Measurements from ENCODE around the gene MAGI1. TPM values are rescaled to one million over a fixed set of nuclear protein-coding genes. Genes with fewer than 3 reads are reported as not detected.

Gene MAGI1
- polyA plus RNA-seq, 6 donors from 2014 or later: 0.08 TPM; not detected in 5

GRCh38 chr3:65806600-65806999 lies 232.1 kb downstream of the MAGI1 start:
- DNase-seq (no peak), ATAC-seq (ENCODE audit: low read depth in 2 of 2) (no peak)
- peaks cover 5 to 15% (median 8%) of the 10 kb centered on the region in 7 donors for H3K9me3 Mint-ChIP-seq
- no peaks in the 10 kb centered on the region for H3K36me3 Mint-ChIP-seq
- no peak overlapping the region for H3K4me3 Mint-ChIP-seq
- no peaks in the 10 kb centered on the region for H3K27me3 Mint-ChIP-seq
- H3K4me1 Mint-ChIP-seq: no peaks in the 10 kb centered on the region
- H3K27ac Mint-ChIP-seq: no peak overlapping the region

- no peak overlapping the region for H3K27ac Mint-ChIP-seq
- H3K4me3 Mint-ChIP-seq: no peak overlapping the region
- no peaks in the 10 kb centered on the region for H3K36me3 Mint-ChIP-seq
- DNase-seq (no peak), ATAC-seq (ENCODE audit: low read depth in 2 of 2) (no peak)
- H3K4me1 Mint-ChIP-seq: no peaks in the 10 kb centered on the region
- H3K27me3 Mint-ChIP-seq: no peaks in the 10 kb centered on the region
- H3K9me3 Mint-ChIP-seq: peaks cover 0 to 1% (median 0%) of the 10 kb centered on the region in 7 donors
Measured at GRCh38 chr3:65796676-65797075, 242.0 kb downstream of the MAGI1 start.

- Mint-ChIP-seq H3K27ac (no peak overlapping the region), H3K4me3 (no peak overlapping the region), H3K36me3 (no peaks in the 10 kb centered on the region), H3K4me1 (no peaks in the 10 kb centered on the region), H3K27me3 (no peaks in the 10 kb centered on the region), H3K9me3 (peaks cover 0 to 1% (median 0%) of the 10 kb centered on the region in 7 donors)
- ATAC-seq (ENCODE audit: low read depth in 2 of 2): no peak
- DNase-seq: no peak
Measured at GRCh38 chr3:65795166-65795565, 243.6 kb downstream of the MAGI1 start.

- H3K4me1 Mint-ChIP-seq: no peaks in the 10 kb centered on the region
- ATAC-seq (ENCODE audit: low read depth in 2 of 2) (no peak), DNase-seq (no peak)
- H3K36me3 Mint-ChIP-seq: no peaks in the 10 kb centered on the region
- H3K4me3 Mint-ChIP-seq: no peak overlapping the region
- peaks cover 0 to 1% (median 0%) of the 10 kb centered on the region in 7 donors for H3K9me3 Mint-ChIP-seq
- H3K27me3 Mint-ChIP-seq: no peaks in the 10 kb centered on the region
- H3K27ac Mint-ChIP-seq: no peak overlapping the region
Measured at GRCh38 chr3:65793495-65794200, 245.1 kb downstream of the MAGI1 start.

GRCh38 chr3:65788461-65788860 lies 250.3 kb downstream of the MAGI1 start:
- no peaks in the 10 kb centered on the region for H3K27me3 Mint-ChIP-seq
- H3K27ac Mint-ChIP-seq: no peak overlapping the region
- no peaks in the 10 kb centered on the region for H3K36me3 Mint-ChIP-seq
- ATAC-seq (ENCODE audit: low read depth in 2 of 2) (no peak), DNase-seq (no peak)
- peaks cover 0 to 3% (median 0%) of the 10 kb centered on the region in 7 donors for H3K9me3 Mint-ChIP-seq
- no peaks in the 10 kb centered on the region for H3K4me1 Mint-ChIP-seq
- H3K4me3 Mint-ChIP-seq: no peak overlapping the region

GRCh38 chr3:65787827-65788226 lies 250.9 kb downstream of the MAGI1 start:
- H3K36me3 Mint-ChIP-seq: no peaks in the 10 kb centered on the region
- H3K4me3 Mint-ChIP-seq: no peak overlapping the region

GRCh38 chr3:65787340-65787739 lies 251.4 kb downstream of the MAGI1 start:
- no peak for DNase-seq
- no peaks in the 10 kb centered on the region for H3K27me3 Mint-ChIP-seq
- no peak overlapping the region for H3K4me3 Mint-ChIP-seq
- peaks cover 0 to 3% (median 0%) of the 10 kb centered on the region in 7 donors for H3K9me3 Mint-ChIP-seq
- no peaks in the 10 kb centered on the region for H3K4me1 Mint-ChIP-seq
- no peak for ATAC-seq (ENCODE audit: low read depth in 2 of 2)
- H3K27ac Mint-ChIP-seq: peak overlapping the region in 1 of 6 donors; percentile 53
- H3K36me3 Mint-ChIP-seq: no peaks in the 10 kb centered on the region

More at GRCh38 chr3:65787827-65788226, 250.9 kb downstream of the MAGI1 start:
- no peaks in the 10 kb centered on the region for H3K27me3 Mint-ChIP-seq
- H3K9me3 Mint-ChIP-seq: peaks cover 0 to 3% (median 0%) of the 10 kb centered on the region in 7 donors
- H3K27ac Mint-ChIP-seq: no peak overlapping the region
- no peaks in the 10 kb centered on the region for H3K4me1 Mint-ChIP-seq
- DNase-seq (no peak), ATAC-seq (ENCODE audit: low read depth in 2 of 2) (no peak)

- Mint-ChIP-seq H3K27ac (no peak overlapping the region), H3K36me3 (no peaks in the 10 kb centered on the region), H3K4me1 (no peaks in the 10 kb centered on the region), H3K9me3 (peaks cover 0 to 3% (median 0%) of the 10 kb centered on the region in 7 donors), H3K27me3 (no peaks in the 10 kb centered on the region), H3K4me3 (no peak overlapping the region)
- DNase-seq: no peak
- ATAC-seq (ENCODE audit: low read depth in 2 of 2): no peak
Measured at GRCh38 chr3:65786890-65787289, 251.8 kb downstream of the MAGI1 start.

- Mint-ChIP-seq H3K4me3 (no peak overlapping the region), H3K36me3 (no peaks in the 10 kb centered on the region), H3K4me1 (no peaks in the 10 kb centered on the region), H3K9me3 (peaks cover 0 to 3% (median 0%) of the 10 kb centered on the region in 7 donors), H3K27me3 (no peaks in the 10 kb centered on the region), H3K27ac (no peak overlapping the region)
- ATAC-seq (ENCODE audit: low read depth in 2 of 2): no peak
- DNase-seq: no peak
Measured at GRCh38 chr3:65785065-65785645, 253.6 kb downstream of the MAGI1 start.

GRCh38 chr3:65783117-65783516 lies 255.6 kb downstream of the MAGI1 start:
- H3K36me3 Mint-ChIP-seq: no peaks in the 10 kb centered on the region
- no peaks in the 10 kb centered on the region for H3K27me3 Mint-ChIP-seq
- DNase-seq (no peak), ATAC-seq (ENCODE audit: low read depth in 2 of 2) (no peak)
- no peaks in the 10 kb centered on the region for H3K4me1 Mint-ChIP-seq
- peaks cover 0 to 3% (median 0%) of the 10 kb centered on the region in 7 donors for H3K9me3 Mint-ChIP-seq
- no peak overlapping the region for H3K4me3 Mint-ChIP-seq
- peak overlapping the region in 1 of 6 donors; percentile 66 for H3K27ac Mint-ChIP-seq

GRCh38 chr3:65781594-65781993 lies 257.1 kb downstream of the MAGI1 start:
- DNase-seq: no peak
- Mint-ChIP-seq H3K4me1 (no peaks in the 10 kb centered on the region), H3K9me3 (peaks cover 0 to 3% (median 1%) of the 10 kb centered on the region in 7 donors), H3K36me3 (no peaks in the 10 kb centered on the region), H3K27ac (no peak overlapping the region), H3K27me3 (no peaks in the 10 kb centered on the region), H3K4me3 (no peak overlapping the region)
- ATAC-seq (ENCODE audit: low read depth in 2 of 2): no peak

GRCh38 chr3:65779390-65779789 lies 259.3 kb downstream of the MAGI1 start:
- Mint-ChIP-seq H3K4me1 (no peaks in the 10 kb centered on the region), H3K36me3 (no peaks in the 10 kb centered on the region), H3K9me3 (peaks cover 0 to 2% (median 0%) of the 10 kb centered on the region in 7 donors), H3K27ac (no peak overlapping the region), H3K27me3 (no peaks in the 10 kb centered on the region), H3K4me3 (peak overlapping the region in 1 of 8 donors; percentile 42)
- DNase-seq: no peak
- no peak for ATAC-seq (ENCODE audit: low read depth in 2 of 2)

- peaks cover 0 to 2% (median 0%) of the 10 kb centered on the region in 7 donors for H3K9me3 Mint-ChIP-seq
- no peaks in the 10 kb centered on the region for H3K27me3 Mint-ChIP-seq
- no peaks in the 10 kb centered on the region for H3K36me3 Mint-ChIP-seq
- DNase-seq (no peak), ATAC-seq (ENCODE audit: low read depth in 2 of 2) (no peak)
- no peak overlapping the region for H3K27ac Mint-ChIP-seq
- peak overlapping the region in 1 of 8 donors; percentile 42 for H3K4me3 Mint-ChIP-seq
- no peaks in the 10 kb centered on the region for H3K4me1 Mint-ChIP-seq
Measured at GRCh38 chr3:65778968-65779367, 259.8 kb downstream of the MAGI1 start.

GRCh38 chr3:65777050-65777449 lies 261.7 kb downstream of the MAGI1 start:
- Mint-ChIP-seq H3K9me3 (peaks cover 0 to 4% (median 1%) of the 10 kb centered on the region in 7 donors), H3K27me3 (peaks cover 0 to 6% (median 0%) of the 10 kb centered on the region in 3 donors), H3K4me1 (no peaks in the 10 kb centered on the region), H3K27ac (no peak overlapping the region), H3K36me3 (no peaks in the 10 kb centered on the region), H3K4me3 (no peak overlapping the region)
- ATAC-seq (ENCODE audit: low read depth in 2 of 2): no peak
- no peak for DNase-seq
